KMS-11 (cell line): ENCODE data around the gene SLC37A3.

Source experiments
- H2AFZ ChIP-seq: fragments of 200-600 bp; sonication (generic); 2 replicates; pipeline ENCODE4 v1.6.1; 2016; ENCODE audit warnings: antibody characterized with exemption, mixed run types, low read depth
- H3K27ac ChIP-seq: fragments of 200-600 bp; sonication (generic); 2 replicates; pipeline ENCODE4 v1.6.1; 2016; ENCODE audit warnings: mild to moderate bottlenecking, mixed run types
- H3K27me3 ChIP-seq: fragments of 200-600 bp; sonication (generic); 2 replicates; pipeline ENCODE4 v1.6.1; 2017; ENCODE audit warnings: mild to moderate bottlenecking, low read depth, mixed run types, moderate library complexity; ENCODE audit not compliant: insufficient read depth
- H3K36me3 ChIP-seq: fragments of 200-600 bp; sonication (generic); 2 replicates; pipeline ENCODE4 v1.6.1; 2017; ENCODE audit warnings: mild to moderate bottlenecking, mixed run types; ENCODE audit not compliant: insufficient read depth
- H3K4me1 ChIP-seq: fragments of 200-600 bp; sonication (generic); 2 replicates; pipeline ENCODE4 v1.6.1; 2016; ENCODE audit warnings: mild to moderate bottlenecking, low read depth, mixed run types; ENCODE audit not compliant: poor library complexity, severe bottlenecking
- H3K4me2 ChIP-seq: fragments of 200-600 bp; sonication (generic); 2 replicates; pipeline ENCODE4 v1.7.0; 2016; ENCODE audit warnings: mild to moderate bottlenecking, mixed run types
- H3K4me3 ChIP-seq: fragments of 200-600 bp; sonication (generic); IDR thresholded peaks from 2 replicates; pipeline ENCODE4 v1.6.1; 2017; ENCODE audit warnings: low read depth, low read length, mixed read lengths; ENCODE audit not compliant: insufficient read depth
- H3K79me2 ChIP-seq: fragments of 200-600 bp; sonication (generic); 2 replicates; pipeline ENCODE4 v1.6.1; 2016; ENCODE audit warnings: low read depth, mixed run types; ENCODE audit not compliant: insufficient read depth
- H3K9ac ChIP-seq: fragments of 200-600 bp; sonication (generic); 2 replicates; pipeline ENCODE4 v1.6.1; 2016; ENCODE audit warnings: mild to moderate bottlenecking, mixed run types
- H4K20me1 ChIP-seq: fragments of 200-600 bp; sonication (generic); 2 replicates; pipeline ENCODE4 v1.6.1; 2016; ENCODE audit warnings: mild to moderate bottlenecking, mixed run types; ENCODE audit not compliant: insufficient read depth
- CTCF ChIP-seq: fragments of 200-600 bp; sonication (generic); conservative IDR thresholded peaks from 2 replicates; pipeline ENCODE4 v1.6.1; 2017; ENCODE audit warnings: low read depth, mild to moderate bottlenecking, antibody characterized with exemption, low read length, moderate library complexity, mixed read lengths

The SLC37A3 gene

GRCh38 chr7:140310337-140311002, 87.9 kb downstream of the SLC37A3 start:
- Histone ChIP-seq H3K4me2 (no peak overlapping the region), H2AFZ (no peak overlapping the region), H3K27me3 (no peaks in the 10 kb centered on the region), H3K4me1 (peaks cover 6% of the 10 kb centered on the region), H3K9ac (no peak overlapping the region), H3K4me3 (no peak overlapping the region), H4K20me1 (no peaks in the 10 kb centered on the region), H3K27ac (no peak overlapping the region), H3K36me3 (no peaks in the 10 kb centered on the region), H3K79me2 (no peaks in the 10 kb centered on the region)
- no peak for TF ChIP-seq CTCF

GRCh38 chr7:140308060-140308459, 90.3 kb downstream of the SLC37A3 start:
- Histone ChIP-seq H3K4me2 (no peak overlapping the region), H4K20me1 (no peaks in the 10 kb centered on the region), H3K27ac (no peak overlapping the region)

GRCh38 chr7:140304191-140304799, 94.0 kb downstream of the SLC37A3 start:
- no peaks in the 10 kb centered on the region for H3K79me2 ChIP-seq
- H3K9ac ChIP-seq: no peak overlapping the region
- H2AFZ ChIP-seq: peak overlapping the region; percentile 38; the same call in 1 of the 2 replicates
- no peak overlapping the region for H3K27ac ChIP-seq
- no peak overlapping the region for H3K4me3 ChIP-seq
- no peaks in the 10 kb centered on the region for H3K36me3 ChIP-seq
- no peaks in the 10 kb centered on the region for H3K27me3 ChIP-seq
- H3K4me2 ChIP-seq: no peak overlapping the region
- peaks cover 8% of the 10 kb centered on the region for H3K4me1 ChIP-seq
- no peaks in the 10 kb centered on the region for H4K20me1 ChIP-seq
- TF ChIP-seq CTCF: peak; percentile 65; the same call in 1 of the 2 replicates

More at GRCh38 chr7:140308060-140308459, 90.3 kb downstream of the SLC37A3 start:
- Histone ChIP-seq H3K27me3 (no peaks in the 10 kb centered on the region), H3K4me1 (peaks cover 14% of the 10 kb centered on the region), H2AFZ (no peak overlapping the region), H3K79me2 (no peaks in the 10 kb centered on the region), H3K36me3 (no peaks in the 10 kb centered on the region), H3K4me3 (no peak overlapping the region), H3K9ac (no peak overlapping the region)
- TF ChIP-seq CTCF: no peak

GRCh38 chr7:140300243-140301136, 97.8 kb downstream of the SLC37A3 start:
- Histone ChIP-seq H4K20me1 (no peaks in the 10 kb centered on the region), H3K4me3 (no peak overlapping the region), H3K27me3 (no peaks in the 10 kb centered on the region), H2AFZ (no peak overlapping the region), H3K36me3 (no peaks in the 10 kb centered on the region), H3K79me2 (no peaks in the 10 kb centered on the region), H3K27ac (no peak overlapping the region), H3K4me1 (peaks cover 8% of the 10 kb centered on the region), H3K9ac (no peak overlapping the region), H3K4me2 (no peak overlapping the region)
- TF ChIP-seq CTCF: no peak
